NCI-H460 (cell line): Measurements from ENCODE around the gene GTF2F2. TPM values are rescaled to one million over a fixed set of nuclear protein-coding genes. Genes with fewer than 3 reads are reported as not detected.
"Not testable (repeated sequence)": the region's sequence is repeated elsewhere in the genome, so short reads cannot be mapped to it uniquely, and the experiment has no call there.

ENCODE experiments used
- DNase-seq: peaks from one replicate; pipeline ENCODE4 v3.0.0-alpha.2; 2016; ENCODE audit warnings: low read depth; ENCODE audit errors: extremely low read depth
- total RNA-seq: library from RNA; depleted of rRNA; stranded (reverse); fragments of >200 nt; shearing (Covaris generic); gene quantifications from 2 replicates; pipeline ENCODE4 v1.2.3, GENCODE V29; 2014

The GTF2F2 gene
- total RNA-seq, 1 experiment from 2014 or later = 33.9 TPM

DNA sequence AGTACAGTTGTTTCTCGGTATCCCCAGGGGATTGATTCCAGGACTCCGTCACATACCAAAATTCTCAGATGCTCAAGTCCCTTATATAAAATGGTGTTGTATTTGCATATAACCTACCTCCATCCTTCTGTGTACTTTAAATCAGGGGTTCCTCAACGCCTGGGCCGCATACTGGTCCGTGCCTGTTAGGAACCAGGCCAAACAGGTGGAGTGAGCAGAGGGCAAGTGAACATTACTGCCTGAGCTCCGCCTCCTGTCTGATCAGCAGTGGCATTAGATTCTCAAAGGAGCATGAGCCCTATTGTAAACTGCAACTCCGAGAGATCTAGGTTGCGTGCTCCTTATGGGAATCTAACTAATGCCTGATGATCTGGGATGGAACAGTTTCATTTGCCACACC is 122.8 kb downstream of the GTF2F2 start:
- DNase-seq = no peak

DNA sequence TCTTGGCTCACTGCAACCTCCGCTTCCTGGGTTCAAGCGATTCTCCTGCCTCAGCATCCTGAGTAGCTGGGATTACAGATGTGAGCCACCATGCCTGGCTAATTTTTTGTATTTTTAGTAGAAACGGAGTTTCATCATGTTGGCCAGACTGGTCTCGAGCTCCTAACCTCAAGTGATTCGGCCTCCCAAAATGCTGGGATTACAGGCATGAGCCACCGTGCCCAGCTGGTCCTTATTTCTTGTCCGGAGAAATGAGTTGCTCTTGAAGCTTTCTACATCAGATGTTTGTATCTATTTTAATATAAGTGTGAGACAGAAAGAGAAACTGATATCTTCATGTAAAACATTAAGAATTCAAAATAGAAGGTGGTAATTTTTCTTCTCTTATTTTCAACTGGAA is 124.4 kb downstream of the GTF2F2 start:
- not testable (repeated sequence) for DNase-seq

DNA sequence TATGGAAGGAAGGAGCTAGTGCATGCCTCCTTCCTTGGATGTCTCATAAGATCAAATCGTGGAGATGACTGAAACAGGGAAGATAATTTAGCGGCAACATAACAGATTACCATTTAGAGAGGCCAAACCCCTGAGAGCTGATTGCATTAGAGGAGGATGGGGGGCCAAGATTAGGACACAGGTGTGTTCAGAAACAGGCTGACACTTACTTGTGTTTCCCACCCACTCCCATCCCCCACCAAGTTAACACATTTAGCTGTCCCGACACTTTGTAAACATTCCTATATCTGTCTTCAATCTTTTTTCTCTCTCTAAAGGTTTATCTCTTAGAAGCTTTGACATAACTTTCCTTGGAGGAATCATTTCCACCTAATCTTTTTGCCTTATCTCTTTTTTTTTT is 129.4 kb downstream of the GTF2F2 start:
- no peak for DNase-seq

DNA sequence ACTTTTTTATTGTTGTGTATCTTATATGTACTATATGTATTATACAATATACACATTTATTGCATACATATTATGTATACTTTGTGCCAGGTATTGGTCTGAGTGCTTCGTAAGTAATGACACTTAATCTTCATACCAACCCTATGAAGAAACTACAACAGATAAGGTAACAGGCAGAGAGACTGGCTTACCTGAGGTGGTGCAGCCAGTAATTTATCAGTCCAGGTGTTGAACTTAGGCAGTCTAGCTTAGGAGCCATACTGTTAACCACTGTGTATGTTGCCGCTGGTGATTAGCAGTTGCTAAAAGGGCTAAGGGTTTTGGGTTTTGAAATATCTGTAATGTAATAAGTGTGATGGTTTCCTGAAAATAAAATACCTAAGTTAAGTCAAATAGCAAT is 134.1 kb downstream of the GTF2F2 start:
- no peak for DNase-seq

DNA sequence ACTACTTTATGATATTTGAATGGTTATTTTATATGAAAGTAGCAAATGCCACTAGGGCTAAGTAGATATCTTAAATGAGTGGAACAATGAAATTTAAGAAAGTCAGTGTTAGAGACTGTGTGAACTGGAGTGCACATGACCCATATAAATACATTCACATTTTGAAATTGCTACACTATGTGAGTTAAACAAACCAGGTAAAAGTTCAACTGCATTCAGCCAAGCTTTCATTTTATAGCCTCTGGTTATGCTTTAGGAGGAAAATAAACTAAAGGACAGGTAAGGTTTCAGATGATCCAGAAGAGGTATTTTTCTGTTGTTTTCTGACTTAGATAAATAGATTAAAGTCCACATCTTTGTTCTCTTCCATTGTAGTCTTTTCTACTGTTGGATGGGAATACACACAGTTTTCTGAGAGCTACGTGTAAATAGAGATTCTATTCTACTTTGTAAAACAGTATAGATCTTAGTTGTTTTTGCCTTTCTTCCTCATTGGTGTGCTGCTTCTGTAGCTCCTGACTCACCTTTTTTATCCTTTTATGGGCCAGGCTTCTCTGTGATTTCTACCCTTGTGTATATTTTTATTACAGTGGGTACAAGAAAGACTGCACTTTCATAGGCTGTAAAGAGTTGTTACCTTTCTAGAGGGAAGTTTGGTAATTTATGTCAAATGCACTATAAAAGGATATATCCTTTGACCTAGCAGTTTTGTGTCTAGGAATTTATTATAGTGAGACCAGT is 135.1 kb downstream of the GTF2F2 start:
- DNase-seq = no peak

DNA sequence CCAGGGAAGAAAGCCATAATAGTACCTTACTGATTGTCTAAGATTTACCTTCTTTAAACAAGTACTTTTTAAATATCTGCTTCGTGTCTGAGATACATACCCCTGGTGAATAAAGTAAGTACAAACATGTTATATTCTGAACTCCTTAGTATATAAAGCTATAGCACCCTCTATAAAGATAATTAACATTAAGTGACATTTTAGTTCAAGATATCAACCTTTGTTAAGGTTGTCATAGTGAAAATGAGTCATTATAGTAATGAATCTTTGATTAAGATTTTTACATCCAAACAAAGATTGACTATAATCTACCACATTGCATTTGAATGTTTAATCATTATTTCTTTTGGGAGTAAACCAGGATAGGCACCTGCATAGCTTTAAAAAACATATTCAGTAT is 135.9 kb downstream of the GTF2F2 start:
- no peak for DNase-seq

DNA sequence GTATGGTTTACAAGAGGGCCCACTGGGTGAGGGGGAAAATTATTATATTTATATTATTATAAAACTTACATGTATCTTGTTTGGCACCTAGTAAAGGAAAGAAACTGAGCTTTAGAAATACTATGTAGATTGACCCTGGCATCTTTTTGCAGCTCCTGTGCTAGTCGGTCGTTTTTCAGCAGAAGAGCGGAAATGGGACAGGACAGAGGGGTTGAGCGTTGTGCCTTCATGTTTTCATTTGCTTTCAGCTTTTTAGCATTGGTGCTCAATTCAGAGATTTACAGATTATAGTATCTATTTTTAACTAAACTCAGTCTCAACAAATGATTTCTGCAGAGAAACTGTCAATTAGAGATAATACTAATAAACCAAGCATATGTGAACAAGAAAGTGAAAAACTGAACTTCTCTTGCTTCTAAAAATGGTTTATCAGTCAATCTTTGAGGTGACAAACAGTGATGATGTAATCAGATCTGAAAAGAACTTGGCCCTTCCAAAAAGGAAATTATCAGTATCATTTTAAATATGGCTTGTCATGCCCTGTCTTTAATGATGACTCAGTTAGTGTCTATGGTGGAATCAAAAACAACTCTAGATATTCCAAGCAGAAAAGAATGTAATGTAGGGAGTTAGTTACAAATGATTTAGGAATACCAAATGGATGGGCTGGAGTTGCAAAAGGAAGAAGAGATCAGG is 137.5 kb downstream of the GTF2F2 start:
- DNase-seq = no peak

DNA sequence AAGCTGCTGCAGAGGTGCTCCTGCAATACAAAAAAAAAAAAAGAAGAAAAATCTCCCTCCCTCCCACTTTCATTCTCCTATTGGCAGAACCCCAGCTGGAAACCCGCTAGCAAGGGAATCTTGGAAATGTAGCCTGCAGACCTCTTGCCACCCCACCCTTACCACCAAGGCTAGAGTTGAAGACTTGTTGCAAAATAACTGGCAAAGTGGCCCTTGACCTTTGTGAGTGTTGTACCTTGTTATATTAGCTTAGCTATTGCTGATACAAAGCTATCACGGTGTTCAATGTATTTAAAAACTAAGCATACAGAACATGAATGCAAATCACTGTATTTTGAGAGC is 138.0 kb downstream of the GTF2F2 start:
- DNase-seq = no peak

DNA sequence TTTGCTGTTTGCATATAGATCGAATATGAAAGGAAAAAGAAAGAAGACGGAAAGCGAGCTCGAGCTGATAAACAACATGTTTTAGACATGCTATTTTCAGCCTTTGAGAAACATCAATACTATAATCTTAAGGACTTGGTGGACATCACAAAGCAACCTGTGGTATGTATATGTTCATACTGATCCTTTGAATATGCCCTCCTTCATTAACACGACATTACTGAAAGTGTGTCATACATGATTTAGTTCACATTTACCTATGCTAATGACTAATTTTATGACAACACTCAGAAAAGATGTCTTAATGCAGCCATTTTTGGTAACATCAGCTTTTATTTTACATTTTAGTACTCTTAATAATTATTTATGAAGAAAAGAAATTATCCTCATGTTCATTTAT is 146.9 kb downstream of the GTF2F2 start:
- DNase-seq = no peak

DNA sequence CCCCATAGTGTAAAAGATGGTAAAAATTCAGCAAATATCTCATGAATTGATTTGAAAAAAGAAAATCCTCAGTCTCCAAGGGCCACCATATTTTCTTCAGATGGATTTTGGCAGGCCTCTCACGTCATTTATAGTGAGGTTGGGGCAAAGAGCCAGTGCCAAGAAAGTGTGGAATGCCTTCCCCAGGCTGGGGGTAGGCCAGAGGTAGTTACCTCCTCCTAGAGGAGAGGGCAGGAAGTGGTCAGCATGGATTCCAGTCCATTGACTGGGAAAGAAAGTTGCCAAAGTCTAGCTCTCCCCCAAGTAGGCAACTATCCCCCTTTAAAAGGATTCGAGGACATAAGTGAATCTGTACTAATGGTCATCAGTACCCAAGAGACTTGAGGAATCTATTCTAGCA is 148.9 kb downstream of the GTF2F2 start:
- DNase-seq = no peak

DNA sequence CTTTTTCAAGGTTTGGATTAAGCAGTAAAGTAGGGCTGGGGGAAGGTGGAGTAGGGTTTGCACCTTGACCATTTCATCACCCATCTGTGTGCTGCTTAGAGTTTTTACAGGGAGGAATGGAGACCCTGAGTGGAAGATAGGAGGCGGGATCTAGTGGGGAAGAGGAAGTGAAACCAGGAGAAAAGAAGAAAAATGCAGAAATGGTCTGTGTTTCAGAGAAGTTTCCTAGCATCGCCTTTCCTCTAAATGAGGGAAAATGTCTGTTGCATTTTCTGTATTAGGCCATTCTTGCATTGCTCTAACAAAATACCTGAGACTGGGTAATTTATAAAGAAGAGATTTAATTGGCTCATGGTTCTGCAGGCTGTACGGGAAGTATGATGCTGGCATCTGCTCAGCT is 156.6 kb downstream of the GTF2F2 start:
- no peak for DNase-seq

DNA sequence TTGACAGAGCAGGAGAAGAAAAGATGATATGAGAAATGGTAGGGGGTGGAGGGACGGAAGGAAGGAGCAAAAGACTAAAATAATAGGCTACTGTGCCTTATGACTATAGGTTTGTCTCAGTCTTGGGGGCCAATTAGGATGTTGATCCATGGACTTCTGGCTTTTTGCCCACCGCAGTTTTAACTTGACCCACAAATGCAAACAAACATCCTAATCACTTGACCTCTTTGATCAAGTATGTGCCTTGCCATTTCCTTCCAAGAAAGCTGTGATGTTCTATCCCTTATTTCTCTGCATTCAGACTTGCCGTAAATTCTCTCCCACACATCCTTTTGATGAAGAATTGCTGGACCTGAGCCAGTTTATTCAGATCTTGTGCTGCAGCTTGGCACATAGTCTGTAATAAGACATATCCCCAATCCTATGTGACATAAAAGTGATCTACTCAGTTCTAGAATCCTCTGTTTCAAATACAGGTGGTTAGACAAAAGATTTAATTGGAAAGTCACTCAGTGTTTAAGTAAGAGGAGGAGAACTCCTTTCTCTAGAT is 157.9 kb downstream of the GTF2F2 start:
- no peak for DNase-seq

DNA sequence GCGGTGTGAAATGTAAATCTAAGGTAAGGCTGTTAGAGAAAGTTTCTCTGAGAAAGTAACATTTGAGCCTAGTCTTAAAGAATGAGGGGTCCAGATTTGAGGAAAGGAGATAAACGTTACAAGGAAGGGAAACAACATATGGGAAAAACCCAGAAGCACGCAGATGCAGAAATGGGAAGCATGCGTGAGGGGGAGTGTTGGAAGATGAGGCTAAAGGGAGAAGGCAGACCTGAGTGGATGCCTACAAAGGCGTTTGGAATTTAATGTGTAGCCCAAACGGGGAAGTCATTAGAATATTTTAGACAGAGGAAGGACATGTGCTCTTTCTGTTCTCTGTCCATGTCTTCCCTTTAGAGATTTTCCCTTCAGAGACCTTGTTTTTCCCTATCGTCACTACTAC is 159.7 kb downstream of the GTF2F2 start:
- DNase-seq = no peak

DNA sequence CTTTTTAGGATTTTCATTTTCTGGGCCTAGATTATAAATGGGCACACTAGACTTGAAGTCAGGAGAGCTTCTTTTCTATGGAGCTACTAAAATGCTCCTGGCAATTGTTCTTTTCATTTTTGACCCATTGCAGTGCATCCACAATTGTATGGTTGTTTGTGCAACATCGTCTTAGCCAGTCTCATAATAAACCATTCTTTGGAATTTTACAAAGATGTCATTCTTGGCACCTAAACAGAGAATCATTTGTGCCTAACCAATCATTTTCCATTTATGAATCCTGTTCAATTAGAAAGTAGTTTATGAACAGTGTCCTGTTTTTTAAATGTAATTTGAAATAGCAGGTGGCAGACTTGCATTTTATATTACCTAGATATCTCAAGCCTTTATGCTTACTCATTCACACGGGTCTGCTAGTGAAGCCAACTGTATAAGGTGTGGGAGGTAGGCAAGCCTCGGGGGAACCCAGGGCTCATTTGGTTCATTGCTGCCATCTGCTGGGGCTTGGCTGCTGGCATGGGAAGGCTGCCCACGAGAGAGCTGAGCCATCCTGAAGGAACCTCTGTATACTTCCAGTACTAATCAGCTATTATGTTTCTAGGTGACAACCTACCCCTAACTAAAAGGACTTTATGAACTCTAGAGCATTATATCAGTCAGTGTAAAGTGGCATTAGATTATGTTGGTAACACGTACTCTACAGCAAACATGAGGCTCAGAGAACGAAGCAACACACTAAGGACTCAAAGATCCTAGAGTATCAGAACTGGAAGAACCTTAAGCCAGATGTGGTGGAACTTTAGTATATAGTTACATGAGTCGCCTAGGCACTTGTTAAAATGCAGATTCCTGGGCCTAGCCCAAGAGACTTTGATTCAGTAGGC is 160.7 kb downstream of the GTF2F2 start:
- DNase-seq = peak; percentile 57

DNA sequence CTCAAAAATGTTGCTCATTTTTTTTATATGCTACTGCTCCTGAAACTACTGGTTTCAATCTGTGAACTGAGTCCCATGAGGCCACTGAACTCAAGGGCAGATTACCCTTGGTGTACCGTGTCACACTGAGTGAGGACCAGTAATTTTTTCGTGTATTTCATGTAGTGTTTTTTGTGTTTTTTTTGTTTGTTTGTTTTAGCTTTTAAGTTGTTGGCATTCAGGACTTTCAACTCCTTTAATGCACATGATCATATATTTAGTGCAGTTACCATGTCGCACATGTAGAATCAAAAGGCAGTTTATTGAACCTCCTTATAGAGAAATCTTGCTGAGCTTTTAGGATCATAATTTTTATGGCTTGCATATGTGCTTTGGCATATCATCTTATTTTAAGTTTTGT is 162.7 kb downstream of the GTF2F2 start:
- no peak for DNase-seq

DNA sequence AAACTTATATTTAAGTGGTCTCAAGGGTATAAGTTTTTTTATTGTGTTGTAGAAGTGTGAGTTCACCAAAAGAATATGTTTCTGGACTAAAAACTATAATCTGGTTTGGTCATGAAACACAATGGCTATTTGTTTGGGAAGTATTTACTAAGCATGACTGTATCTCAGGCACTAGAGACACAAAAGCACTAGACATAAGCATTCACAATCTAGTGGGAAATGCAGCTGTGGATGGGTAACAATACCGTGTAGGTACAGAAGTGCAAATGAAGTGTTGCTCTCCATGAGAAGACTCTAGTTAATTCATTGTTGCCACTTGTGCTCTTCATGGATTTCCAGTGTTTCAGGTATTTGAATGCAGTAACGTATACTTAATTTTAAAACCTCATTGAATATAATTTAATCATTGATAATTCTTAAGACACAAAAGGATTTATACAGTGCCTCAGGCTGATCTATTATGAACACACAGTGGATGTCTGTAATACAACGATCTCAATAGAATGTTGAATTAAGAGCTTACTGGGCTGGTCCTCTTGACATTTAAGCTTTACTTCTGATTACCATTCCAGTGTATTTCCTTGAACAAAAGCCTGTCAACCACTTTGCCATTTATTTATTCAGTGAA is 169.7 kb downstream of the GTF2F2 start:
- DNase-seq = no peak

DNA sequence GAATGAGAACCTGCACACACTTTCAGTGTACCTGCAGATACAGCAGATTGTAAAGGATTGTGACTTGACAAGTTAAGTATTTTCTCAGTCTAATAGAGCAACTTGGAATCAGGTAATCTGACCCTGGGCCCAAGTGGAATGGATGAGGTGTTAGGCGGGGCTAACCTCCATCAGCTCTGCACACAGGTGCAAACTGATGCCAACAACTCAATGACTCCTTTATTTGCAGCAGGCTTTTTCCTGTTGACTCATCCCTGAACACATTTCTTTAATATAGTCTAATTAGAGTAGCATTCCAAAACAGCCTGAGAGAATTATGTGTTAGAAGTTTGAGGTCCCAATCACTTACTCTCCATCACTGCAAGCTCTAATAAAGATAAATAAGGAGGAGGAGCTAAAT is 171.9 kb downstream of the GTF2F2 start:
- no peak for DNase-seq

DNA sequence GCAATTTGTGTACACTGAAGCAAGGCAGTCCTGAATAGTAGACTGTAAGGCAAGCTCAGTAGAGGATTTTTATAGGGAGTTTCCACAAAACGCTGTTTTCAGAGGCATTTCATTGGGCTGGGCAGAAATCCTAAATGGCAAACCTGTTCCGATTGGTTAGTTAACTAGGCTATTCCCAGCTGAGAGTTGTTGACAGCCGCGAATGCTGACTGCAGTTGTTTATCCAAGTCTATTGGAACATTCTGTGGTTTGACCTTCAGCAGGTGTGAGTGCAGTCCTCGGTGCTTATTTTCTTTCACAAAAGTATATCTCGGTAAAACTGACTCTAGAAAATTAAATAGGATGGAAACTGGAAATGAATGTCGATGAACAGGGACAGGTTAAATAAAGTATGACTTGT is 175.2 kb downstream of the GTF2F2 start:
- no peak for DNase-seq

DNA sequence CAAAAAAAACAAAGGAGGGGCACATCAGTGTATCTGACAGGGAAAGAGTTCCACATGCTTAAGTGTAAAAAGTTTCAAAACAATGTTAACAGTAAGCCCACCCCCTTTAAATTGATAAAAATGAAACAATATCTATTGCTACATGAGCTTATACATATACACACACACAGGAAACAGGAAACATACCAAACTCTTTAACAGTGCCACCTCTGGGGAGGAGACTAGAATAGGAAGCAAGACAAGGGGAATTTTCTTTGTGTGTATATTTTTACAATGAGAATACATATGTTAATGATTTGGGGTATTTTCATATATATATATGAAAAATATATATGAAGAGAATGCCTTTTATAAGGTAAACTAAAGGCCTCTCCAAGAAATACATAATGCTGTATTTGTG is 175.9 kb downstream of the GTF2F2 start:
- DNase-seq = no peak

DNA sequence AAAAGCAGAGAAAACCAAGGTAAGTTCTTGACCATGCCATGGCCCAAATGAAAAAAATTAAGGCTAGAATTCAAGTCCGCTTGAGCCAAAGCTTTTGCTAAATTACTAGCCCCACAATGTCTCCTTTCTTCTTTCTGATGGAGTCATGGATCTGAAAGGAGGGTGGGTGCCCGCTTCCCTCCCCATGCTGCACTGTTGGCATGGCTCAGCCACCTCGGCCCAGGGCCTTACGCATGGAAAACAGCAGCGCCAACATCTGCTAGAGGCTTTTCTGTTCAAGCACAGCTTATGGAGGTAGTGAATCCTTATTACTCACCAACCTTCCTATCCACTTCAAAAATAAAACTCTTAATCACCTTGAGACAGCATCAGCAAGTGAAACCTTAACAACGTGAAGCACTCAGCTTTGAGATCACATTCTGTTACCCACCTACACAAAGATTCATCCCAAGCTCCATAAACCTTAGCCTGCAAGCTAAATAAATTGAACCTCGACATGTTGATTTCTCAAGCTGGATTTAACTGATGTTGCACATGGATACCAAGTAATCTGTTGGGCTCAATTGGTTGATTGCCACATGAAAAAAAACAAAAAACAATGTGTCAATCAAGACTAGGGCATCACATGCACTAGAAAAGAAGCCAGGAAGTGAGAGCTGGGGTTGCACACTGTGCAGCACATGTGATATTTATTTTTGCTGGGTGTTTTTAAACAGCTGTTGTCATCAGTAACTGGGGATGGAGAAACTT is 177.3 kb downstream of the GTF2F2 start:
- no peak for DNase-seq
